H1 (cell line): ENCODE results near the gene ELFN2. TPM values are rescaled to one million over a fixed set of nuclear protein-coding genes. Genes with fewer than 3 reads are reported as not detected.

Source experiments
- CTCF ChIA-PET: fragments of 300-600 bp; sonication (Branson Sonifier 250); formaldehyde crosslinking; loops from one replicate; lab custom pipeline; 2021; ENCODE audit not compliant: partially characterized antibody; lab: Charles Lee
- POLR2A ChIA-PET: fragments of 300-600 bp; sonication (Branson Sonifier 250); formaldehyde crosslinking; loops from one replicate; lab custom pipeline; 2021; ENCODE audit warnings: inconsistent platforms; ENCODE audit not compliant: partially characterized antibody; lab: Charles Lee
- DNase-seq, 2 experiments: peaks; one replicate each; pipeline versions ENCODE4 v3.0.0 to v3.0.0-alpha.2; 2010 to 2022; ENCODE audit warnings: low spot score in 2 of 2, low read depth in 1 of 2, mixed read lengths in 1 of 2
- FAIRE-seq: peaks from 2 replicates; lab custom pipeline; 2011; peaks lifted over from hg19 to GRCh38; lab: Jason Lieb, UNC
- H2AFZ ChIP-seq: 2 replicates; pipeline ENCODE4 v1.8.1; 2012; ENCODE audit warnings: low read length, inconsistent platforms
- H2AK5ac ChIP-seq: 2 replicates; pipeline ENCODE4 v1.6.1; 2013; ENCODE audit warnings: low read depth, low read length
- H2BK120ac ChIP-seq: replicated peaks from 2 replicates; pipeline ENCODE3; 2013; ENCODE audit warnings: low read depth, low read length, inconsistent platforms
- H2BK12ac ChIP-seq: 2 replicates; pipeline ENCODE4 v1.6.1; 2013; ENCODE audit warnings: low read depth, low read length
- H2BK15ac ChIP-seq: 2 replicates; pipeline ENCODE4 v1.6.1; 2013; ENCODE audit warnings: low read length
- H2BK20ac ChIP-seq: 2 replicates; pipeline ENCODE4 v1.6.1; 2013; ENCODE audit warnings: low read length
- H2BK5ac ChIP-seq: 2 replicates; pipeline ENCODE4 v1.6.1; 2013; ENCODE audit warnings: low read depth, low read length
- H3K14ac ChIP-seq: 2 replicates; pipeline ENCODE4 v1.6.1; 2013; ENCODE audit warnings: inconsistent platforms; ENCODE audit not compliant: insufficient read length
- H3K18ac ChIP-seq: 2 replicates; pipeline ENCODE4 v1.6.1; 2013; ENCODE audit warnings: low read length; ENCODE audit errors: extremely low read depth
- H3K23ac ChIP-seq: 2 replicates; pipeline ENCODE4 v1.6.1; 2013; ENCODE audit warnings: inconsistent platforms; ENCODE audit not compliant: insufficient read length
- H3K23me2 ChIP-seq: 2 replicates; pipeline ENCODE4 v1.6.1; 2013; ENCODE audit warnings: low read depth, low read length
- H3K27ac ChIP-seq: 2 replicates; pipeline ENCODE4 v1.6.1; 2011; ENCODE audit warnings: low read depth, low read length, inconsistent platforms
- H3K27me3 ChIP-seq, 4 experiments: replicated peaks in 1 of 4; 1 replicate in 1 of 4; 2 replicates in 3 of 4; pipeline versions ENCODE4 v1.6.1 to v1.8.1; 2011 to 2013; ENCODE audit warnings: low read length in 3 of 4, mild to moderate bottlenecking in 3 of 4, inconsistent platforms in 2 of 4, mixed read lengths in 2 of 4, moderate library complexity in 1 of 4; ENCODE audit not compliant: control insufficient read depth in 3 of 4, insufficient read depth in 3 of 4; ENCODE audit errors: extremely low read depth in 1 of 4
- H3K36me3 ChIP-seq, 4 experiments: 2 replicates each; pipeline versions ENCODE4 v1.6.1 to v1.8.1; 2011 to 2013; ENCODE audit warnings: mild to moderate bottlenecking in 4 of 4, low read length in 3 of 4, moderate library complexity in 2 of 4, control low read depth in 1 of 4, inconsistent platforms in 1 of 4; ENCODE audit not compliant: insufficient read depth in 4 of 4, control insufficient read depth in 2 of 4
- H3K4ac ChIP-seq: replicated peaks from 2 replicates; pipeline ENCODE3; 2013; ENCODE audit warnings: low read length, low read depth, mixed read lengths, inconsistent platforms; ENCODE audit not compliant: insufficient read length
- H3K4me1 ChIP-seq, 4 experiments: replicated peaks in 1 of 4; 1 replicate in 1 of 4; 2 replicates in 3 of 4; pipeline versions ENCODE4 v1.6.1 to v1.8.1; 2011 to 2013; ENCODE audit warnings: low read length in 3 of 4, inconsistent platforms in 2 of 4, mixed read lengths in 1 of 4; ENCODE audit not compliant: insufficient read depth in 4 of 4, control insufficient read depth in 3 of 4
- H3K4me2 ChIP-seq, 2 experiments: 2 replicates each; pipeline versions ENCODE4 v1.6.1 to v1.8.1; 2011 to 2013; ENCODE audit warnings: low read depth in 2 of 2, low read length in 2 of 2, control low read depth in 1 of 2, inconsistent platforms in 1 of 2, mild to moderate bottlenecking in 1 of 2; ENCODE audit not compliant: insufficient read depth in 1 of 2
- H3K4me3 ChIP-seq, 4 experiments: fragments of 200-600, 300-600 bp in 1 of 4; sonication (generic), shearing (Covaris generic), sonication (Bioruptor Twin) in 1 of 4; 2 replicates each; pipeline versions ENCODE4 v1.5.1 to v1.8.1; 2011 to 2016; ENCODE audit warnings: low read length in 4 of 4, low read depth in 3 of 4, control low read depth in 2 of 4, inconsistent platforms in 2 of 4, mild to moderate bottlenecking in 2 of 4, mixed read lengths in 1 of 4, moderate library complexity in 1 of 4; ENCODE audit not compliant: insufficient read depth in 2 of 4; ENCODE audit errors: extremely low read depth in 1 of 4
- H3K56ac ChIP-seq: replicated peaks from 2 replicates; pipeline ENCODE3; 2013; ENCODE audit warnings: low read depth, mild to moderate bottlenecking, mixed read lengths, low read length, inconsistent platforms; ENCODE audit not compliant: insufficient read length
- H3K79me1 ChIP-seq: 2 replicates; pipeline ENCODE4 v1.6.1; 2013; ENCODE audit warnings: low read depth, low read length, control low read depth
- H3K79me2 ChIP-seq, 2 experiments: 2 replicates each; pipeline versions ENCODE4 v1.6.1 to v1.8.1; 2012 to 2013; ENCODE audit warnings: low read length in 2 of 2, mild to moderate bottlenecking in 2 of 2, inconsistent platforms in 1 of 2; ENCODE audit not compliant: insufficient read depth in 2 of 2, control insufficient read depth in 1 of 2
- H3K9ac ChIP-seq, 4 experiments: replicated peaks in 1 of 4; 1 replicate in 1 of 4; 2 replicates in 3 of 4; pipeline versions ENCODE4 v1.6.1 to v1.8.1; 2011 to 2013; ENCODE audit warnings: low read depth in 3 of 4, low read length in 3 of 4, control low read depth in 2 of 4, mild to moderate bottlenecking in 2 of 4, moderate library complexity in 2 of 4, inconsistent platforms in 1 of 4; ENCODE audit errors: extremely low read depth in 1 of 4
- H3K9me3 ChIP-seq, 2 experiments: 2 replicates each; pipeline versions ENCODE4 v1.6.1 to v1.8.1; 2012 to 2013; ENCODE audit warnings: mild to moderate bottlenecking in 2 of 2, moderate library complexity in 2 of 2, control low read depth in 1 of 2, inconsistent platforms in 1 of 2, low read depth in 1 of 2, low read length in 1 of 2, mixed read lengths in 1 of 2; ENCODE audit not compliant: insufficient read depth in 2 of 2
- H4K20me1 ChIP-seq, 2 experiments: replicated peaks in 1 of 2; 2 replicates each; pipeline versions ENCODE3 to v1.8.1; 2011 to 2013; ENCODE audit warnings: inconsistent platforms in 2 of 2, low read length in 2 of 2, mild to moderate bottlenecking in 1 of 2; ENCODE audit not compliant: insufficient read depth in 2 of 2, control insufficient read depth in 1 of 2
- H4K5ac ChIP-seq: 2 replicates; pipeline ENCODE4 v1.6.1; 2013; ENCODE audit warnings: low read length, low read depth, mixed read lengths, inconsistent platforms; ENCODE audit not compliant: insufficient read length
- H4K8ac ChIP-seq: 2 replicates; pipeline ENCODE4 v1.8.0; 2013; ENCODE audit warnings: mild to moderate bottlenecking, moderate library complexity, low read length, inconsistent platforms; ENCODE audit not compliant: insufficient read depth; ENCODE audit errors: extremely low read depth
- H4K91ac ChIP-seq: replicated peaks from 2 replicates; pipeline ENCODE3; 2013; ENCODE audit warnings: low read length, mixed read lengths, inconsistent platforms; ENCODE audit not compliant: insufficient read length
- GABPA ChIP-seq: IDR thresholded peaks from 2 replicates; pipeline ENCODE4 v1.6.1; 2011; ENCODE audit warnings: mild to moderate bottlenecking, low read length, moderate library complexity, borderline replicate concordance; ENCODE audit not compliant: insufficient read depth
- KDM1A ChIP-seq: fragments of 200-600, 300-600 bp; sonication (generic); IDR thresholded peaks from 2 replicates; pipeline ENCODE4 v1.7.1; 2016; ENCODE audit warnings: mild to moderate bottlenecking, low read length, borderline replicate concordance
- KDM4A ChIP-seq: IDR thresholded peaks from one replicate; pipeline ENCODE4 v1.7.1; 2012; ENCODE audit warnings: low read depth, mild to moderate bottlenecking, moderate library complexity, low read length, inconsistent platforms; ENCODE audit not compliant: severe bottlenecking
- RNF2 ChIP-seq: fragments of 200-900, 300-1000 bp; sonication (generic); IDR thresholded peaks from 2 replicates; pipeline ENCODE4 v1.7.1; 2016; ENCODE audit warnings: borderline replicate concordance, low read depth, mild to moderate bottlenecking, antibody characterized with exemption, low read length; ENCODE audit not compliant: poor library complexity, severe bottlenecking; ENCODE audit errors: missing control alignments
- WGBS, 2 experiments: shearing (Covaris generic) in 1 of 2; methylation state at CpG; one replicate each; pipeline versions ENCODE4 v1.1.6 to v1.1.7; 2013 to 2015; ENCODE audit warnings: low lambda C conversion rate in 2 of 2, mixed read lengths in 2 of 2, inconsistent platforms in 1 of 2, low coverage in 1 of 2, missing lambda C conversion rate in 1 of 2; ENCODE audit not compliant: insufficient replicate concordance in 2 of 2, insufficient coverage in 1 of 2, insufficient read length in 1 of 2; ENCODE audit errors: extremely low coverage in 1 of 2, missing lambda C conversion rate in 1 of 2; 5-methylcytosine and 5-hydroxymethylcytosine counted together
- polyA plus RNA-seq, 7 experiments: library from polyadenylated mRNA; depleted of rRNA in 3 of 7; stranded (reverse) in 5 of 7; unstranded in 2 of 7; fragments of >200 nt in 5 of 7; fragments of 200-250 nt in 2 of 7; gene quantifications; 1 replicate in 5 of 7; 2 replicates in 1 of 7; 4 replicates in 1 of 7; pipeline versions ENCODE4 v1.2.1 to v1.2.3, GENCODE V29; 2011 to 2013; ENCODE audit warnings: missing spikeins in 2 of 7, mixed read lengths in 2 of 7
- total RNA-seq: library from RNA; stranded (reverse); fragmentation: NEBNext Ultra II Directional; extraction: Animal tissue kit (Norgen Biotek cat#: 25700); gene quantifications from 2 replicates; pipeline ENCODE4 v1.2.1, GENCODE V29; 2021

The ELFN2 gene
- total and polyA plus RNA-seq, 2 of the 8 experiments (the other 6 are each of a cell fraction or from before 2014, with no cell fraction given) = 0.63 to 0.88 TPM

GRCh38 chr22:37366601-37367000 lies 60.7 kb downstream of the ELFN2 start:
- Histone ChIP-seq H2BK12ac (no peak overlapping the region), H3K56ac (no peak overlapping the region), H2AK5ac (no peak overlapping the region), H4K20me1 (no peaks in the 10 kb centered on the region), H3K23me2 (no peaks in the 10 kb centered on the region), H3K79me1 (no peaks in the 10 kb centered on the region), H3K9me3 (no peaks in the 10 kb centered on the region), H3K9ac (no peak overlapping the region), H3K27ac (no peak overlapping the region), H3K27me3 (no peaks in the 10 kb centered on the region), H3K79me2 (no peaks in the 10 kb centered on the region), H4K91ac (no peak overlapping the region), H2BK20ac (no peak overlapping the region), H3K36me3 (no peaks in the 10 kb centered on the region), H2BK120ac (no peak overlapping the region), H4K8ac (peak overlapping the region; percentile 79), H3K4ac (no peak overlapping the region), H3K14ac (no peak overlapping the region), H4K5ac (no peak overlapping the region), H3K4me3 (no peak overlapping the region), H2BK15ac (no peak overlapping the region), H3K4me1 (peaks cover 0 to 11% (median 7%) of the 10 kb centered on the region in 4 experiments; a peak in 5 of 7 replicates), H3K18ac (peak overlapping the region; percentile 32; the same call in 1 of the 2 replicates), H2BK5ac (0 out of 2 replicates have a peak overlapping the region, but pooled peaks have one; percentile 60), H3K4me2 (no peak overlapping the region), H2AFZ (no peak overlapping the region), H3K23ac (no peak overlapping the region)
- FAIRE-seq = no peak
- WGBS, 2 experiments = 93% methylated on average over 7 of the region's 8 CpGs; no CpG with 5 or more reads in 1 of the 2 experiments
- POLR2A ChIA-PET = interaction anchor here (1.4 kb wide), 1 partner anchor 16 kb away, joined by 3 read pairs; no protein-coding TSS in a partner anchor
- no peak for DNase-seq
- TF ChIP-seq KDM1A (no peak), GABPA (no peak), KDM4A (no peak), RNF2 (no peak)
- CTCF ChIA-PET = interaction anchor here (0.9 to 1.4 kb wide), 3 partner anchors 16 to 106 kb away, joined by 4 read pairs; no protein-coding TSS in a partner anchor
